ENCODE measurements around the gene TULP1. TPM values are rescaled to one million over a fixed set of nuclear protein-coding genes. Genes with fewer than 3 reads are reported as not detected.

TULP1 gene
- total RNA-seq, 1 experiment from 2014 or later: not detected

GRCh38 chr6:35461270-35461669, 51.4 kb downstream of the TULP1 start:
- Histone ChIP-seq H2AK5ac (ENCODE audit: insufficient read length, low read length) (no peak overlapping the region), H3K4me1 (ENCODE audit: insufficient read depth, low read length) (no peaks in the 10 kb centered on the region), H3K9me3 (ENCODE audit: control insufficient read depth, low read depth, low read length) (no peaks in the 10 kb centered on the region), H3K14ac (ENCODE audit: insufficient read depth, low read length) (no peak overlapping the region), H2BK5ac (ENCODE audit: insufficient read length, low read length) (no peak overlapping the region), H3K23ac (ENCODE audit: insufficient read length, low read depth, low read length) (no peak overlapping the region), H3K79me2 (ENCODE audit: insufficient read depth, low read length) (no peaks in the 10 kb centered on the region), H2BK12ac (ENCODE audit: insufficient read length, low read depth, low read length) (no peak overlapping the region), H3K18ac (ENCODE audit: insufficient read length, low read depth, low read length) (no peak overlapping the region), H3T11ph (ENCODE audit: low read length) (no peak overlapping the region), H4K5ac (ENCODE audit: insufficient read length, low read depth, low read length) (no peak overlapping the region), H2BK120ac (ENCODE audit: low read depth, low read length, poor library complexity, severe bottlenecking) (no peak overlapping the region), H2BK15ac (ENCODE audit: low read depth, low read length) (no peak overlapping the region), H4K20me1 (ENCODE audit: control insufficient read depth, insufficient read depth, insufficient read length) (no peaks in the 10 kb centered on the region), H2AFZ (ENCODE audit: low read length) (no peak overlapping the region), H4K8ac (replicated peaks; ENCODE audit: insufficient read length, low read depth, low read length) (no peak overlapping the region), H3K56ac (ENCODE audit: insufficient read length, low read depth, low read length) (no peak overlapping the region), H4K91ac (ENCODE audit: insufficient read length, low read depth, low read length) (no peak overlapping the region), H3K27ac (ENCODE audit: insufficient read length, low read depth, low read length) (no peak overlapping the region), H2BK20ac (ENCODE audit: low read depth, low read length, poor library complexity, severe bottlenecking) (no peak overlapping the region), H3K27me3 (ENCODE audit: insufficient read depth, low read length) (no peaks in the 10 kb centered on the region), H3K79me1 (ENCODE audit: insufficient read depth, low read depth, low read length, poor library complexity, severe bottlenecking) (no peaks in the 10 kb centered on the region), H3K4ac (ENCODE audit: low read depth, low read length) (no peak overlapping the region), H3K23me2 (ENCODE audit: insufficient read length, low read depth, low read length, poor library complexity, severe bottlenecking) (no peaks in the 10 kb centered on the region), H3K9ac (ENCODE audit: extremely low read depth, insufficient read length, low read length) (no peak overlapping the region), H3K4me2 (ENCODE audit: insufficient read depth, insufficient read length, low read length) (no peak overlapping the region)
- Mint-ChIP-seq H3K27me3 (ENCODE audit: low read depth) (no peaks in the 10 kb centered on the region), H3K36me3 (ENCODE audit: insufficient read depth in 1 of 3, low read depth in 3 of 3) (peaks cover 31 to 61% (median 49%) of the 10 kb centered on the region in 3 experiments), H3K27ac (peak overlapping the region in 1 of 3 experiments; percentile 5; a peak in 1 of 7 replicates), H3K4me3 (no peak overlapping the region), H3K4me1 (peaks cover 0 to 12% of the 10 kb centered on the region in 2 experiments; a peak in 2 of 4 replicates), H3K9me3 (no peaks in the 10 kb centered on the region)
- WGBS (ENCODE audit: extremely low coverage, insufficient read length, low lambda C conversion rate): no CpG with 5 or more reads among the region's 3 CpGs
- DNase-seq: no peak
- no peak for TF ChIP-seq CTCF (conservative IDR thresholded peaks at IDR 0.05)
